HCT116 (cell line): ENCODE results near the gene CELF4. TPM values are rescaled to one million over a fixed set of nuclear protein-coding genes. Genes with fewer than 3 reads are reported as not detected.

ENCODE experiments used
- ATAC-seq: fragments of 200-7000 bp; cut with Tn5 transposase; 2 replicates; pipeline ENCODE4 v1.9.1; 2020; ENCODE audit warnings: mild to moderate bottlenecking, moderate library complexity
- BruUV-seq: library from RNA; stranded (reverse); fragments of 400-500 nt; replicated peaks from 2 replicates; lab custom pipeline; 2021; lab: Mats Ljungman, UMichigan
- CTCF ChIA-PET: fragments of 300-600 bp; sonication (Branson Sonifier 250); formaldehyde crosslinking; loops from one replicate; lab custom pipeline; 2021; ENCODE audit warnings: antibody characterized with exemption; lab: Charles Lee
- POLR2A ChIA-PET: fragments of 300-600, 350-600 bp; sonication (Branson Sonifier 250); formaldehyde crosslinking; loops from one replicate; lab custom pipeline; 2021; ENCODE audit warnings: antibody characterized with exemption; lab: Charles Lee
- RAD21 ChIA-PET, 2 experiments: fragments of 300-600 bp; sonication (Branson Sonifier 250); formaldehyde crosslinking; loops; one replicate each; lab custom pipeline; 2023; ENCODE audit warnings: low total read pairs in 2 of 2; ENCODE audit not compliant: uncharacterized antibody in 2 of 2, unreplicated experiment in 2 of 2, low non-redundant PET in 1 of 2; lab: Charles Lee
- DNase-seq: peaks from one replicate; pipeline ENCODE4 v3.0.0-alpha.2; 2010; ENCODE audit warnings: low read depth, low spot score
- H2AFZ ChIP-seq: fragments of 200-600 bp; shearing (Covaris generic), sonication (generic); 2 replicates; pipeline ENCODE4 v1.6.1; 2017; ENCODE audit warnings: low read depth, mixed run types, mixed read lengths, antibody characterized with exemption, low read length; ENCODE audit not compliant: poor library complexity, severe bottlenecking
- H3K27ac ChIP-seq: 2 replicates; pipeline ENCODE4 v1.5.1; 2012; ENCODE audit warnings: low read depth, low read length
- H3K27me3 ChIP-seq: fragments of 200-600 bp; sonication (generic); 2 replicates; pipeline ENCODE4 v1.6.1; 2016; ENCODE audit warnings: mixed run types, low read length, mixed read lengths; ENCODE audit not compliant: insufficient read depth
- H3K36me3 ChIP-seq, 2 experiments: fragments of 200-500 bp in 1 of 2; fragments of 200-600 bp in 1 of 2; sonication (Bioruptor generic) in 1 of 2; sonication (generic) in 1 of 2; 2 replicates each; pipeline versions ENCODE4 v1.5.1 to v1.6.1; 2014 to 2016; ENCODE audit warnings: low read length in 2 of 2, inconsistent platforms in 1 of 2, mixed read lengths in 1 of 2, mixed run types in 1 of 2; ENCODE audit not compliant: insufficient read depth in 2 of 2, control insufficient read depth in 1 of 2
- H3K4me1 ChIP-seq, 2 experiments: fragments of 200-600 bp in 1 of 2; sonication (generic) in 1 of 2; 2 replicates each; pipeline versions ENCODE4 v1.5.1 to v1.6.1; 2012 to 2017; ENCODE audit warnings: low read length in 2 of 2, inconsistent platforms in 1 of 2, mild to moderate bottlenecking in 1 of 2, mixed read lengths in 1 of 2, mixed run types in 1 of 2, moderate library complexity in 1 of 2; ENCODE audit not compliant: insufficient read depth in 2 of 2, control insufficient read depth in 1 of 2
- H3K4me2 ChIP-seq: fragments of 200-600 bp; sonication (generic); 2 replicates; pipeline ENCODE4 v1.6.1; 2017; ENCODE audit warnings: mixed run types, low read length, mixed read lengths
- H3K4me3 ChIP-seq, 2 experiments: fragments of 200-600 bp in 1 of 2; sonication (generic) in 1 of 2; replicated peaks in 1 of 2; 2 replicates each; pipeline ENCODE4 v1.5.1; 2011 to 2016; ENCODE audit warnings: low read length in 2 of 2, control low read depth in 1 of 2, low read depth in 1 of 2, mild to moderate bottlenecking in 1 of 2, mixed read lengths in 1 of 2, mixed run types in 1 of 2
- H3K79me2 ChIP-seq: fragments of 200-600 bp; sonication (generic); 2 replicates; pipeline ENCODE4 v1.6.1; 2017; ENCODE audit warnings: mild to moderate bottlenecking, mixed run types, low read length, moderate library complexity, mixed read lengths; ENCODE audit not compliant: insufficient read depth
- H3K9ac ChIP-seq: fragments of 200-600 bp; sonication (generic); 2 replicates; pipeline ENCODE4 v1.6.1; 2016; ENCODE audit warnings: low read length, mixed read lengths
- H3K9me2 ChIP-seq: fragments of 200-600 bp; sonication (generic), shearing (Covaris generic); 2 replicates; pipeline ENCODE4 v1.6.1; 2017; ENCODE audit warnings: mixed run types, mild to moderate bottlenecking, moderate library complexity; ENCODE audit not compliant: insufficient read depth
- H3K9me3 ChIP-seq, 2 experiments: fragments of 200-500 bp in 1 of 2; fragments of 200-600 bp in 1 of 2; sonication (Bioruptor generic) in 1 of 2; sonication (generic) in 1 of 2; 2 replicates each; pipeline ENCODE4 v1.6.1; 2014 to 2017; ENCODE audit warnings: low read length in 2 of 2, mixed read lengths in 2 of 2, inconsistent platforms in 1 of 2, low read depth in 1 of 2, mild to moderate bottlenecking in 1 of 2, mixed run types in 1 of 2, moderate library complexity in 1 of 2; ENCODE audit not compliant: control insufficient read depth in 1 of 2, insufficient read depth in 1 of 2
- H4K20me1 ChIP-seq: fragments of 200-600 bp; sonication (generic), shearing (Covaris generic); 2 replicates; pipeline ENCODE4 v1.6.1; 2017; ENCODE audit warnings: mixed run types, mild to moderate bottlenecking, moderate library complexity; ENCODE audit not compliant: insufficient read depth
- CEBPB ChIP-seq: IDR thresholded peaks from 2 replicates; pipeline ENCODE4 v1.6.1; 2012; ENCODE audit warnings: low read depth
- EGR1 ChIP-seq: IDR thresholded peaks from 2 replicates; pipeline ENCODE4 v1.6.1; 2012; ENCODE audit warnings: low read depth
- ELF1 ChIP-seq: IDR thresholded peaks from 2 replicates; pipeline ENCODE4 v1.6.1; 2012; ENCODE audit warnings: low read depth, borderline replicate concordance
- EZH2 ChIP-seq: fragments of 200-600 bp; sonication (generic); IDR thresholded peaks from 2 replicates; pipeline ENCODE4 v1.6.1; 2017; ENCODE audit warnings: antibody characterized with exemption, mixed run types
- EZH2phosphoT487 ChIP-seq: fragments of 200-600 bp; IDR thresholded peaks from 2 replicates; pipeline ENCODE4 v1.6.1; 2018; ENCODE audit warnings: antibody characterized with exemption, borderline replicate concordance
- FOSL1 ChIP-seq: IDR thresholded peaks from 2 replicates; pipeline ENCODE4 v1.6.1; 2012; ENCODE audit warnings: low read depth
- JUND ChIP-seq: IDR thresholded peaks from 2 replicates; pipeline ENCODE4 v1.6.1; 2012
- POLR2A ChIP-seq: IDR thresholded peaks from 2 replicates; pipeline ENCODE4 v1.7.0; 2011; ENCODE audit warnings: borderline replicate concordance; ENCODE audit not compliant: insufficient read depth, insufficient read length; ENCODE audit errors: extremely low read depth
- POLR2AphosphoS5 ChIP-seq: IDR thresholded peaks from 2 replicates; pipeline ENCODE4 v1.6.1; 2011; ENCODE audit warnings: mild to moderate bottlenecking, low read depth, low read length, moderate library complexity
- RAD21 ChIP-seq: IDR thresholded peaks from 2 replicates; pipeline ENCODE4 v1.6.1; 2012; ENCODE audit warnings: low read depth, mild to moderate bottlenecking
- SIN3A ChIP-seq: IDR thresholded peaks from 2 replicates; pipeline ENCODE4 v1.6.1; 2012; ENCODE audit warnings: low read depth
- SP1 ChIP-seq: IDR thresholded peaks from 2 replicates; pipeline ENCODE4 v1.6.1; 2012; ENCODE audit warnings: low read depth
- SRF ChIP-seq: IDR thresholded peaks from 2 replicates; pipeline ENCODE4 v1.6.1; 2012; ENCODE audit warnings: low read depth
- YY1 ChIP-seq: IDR thresholded peaks from 2 replicates; pipeline ENCODE4 v1.6.1; 2011; ENCODE audit warnings: low read length, low read depth, moderate library complexity, mild to moderate bottlenecking; ENCODE audit not compliant: insufficient replicate concordance; ENCODE audit errors: extremely low read depth
- ZBTB33 ChIP-seq: IDR thresholded peaks from 2 replicates; pipeline ENCODE4 v1.6.1; 2011; ENCODE audit warnings: mild to moderate bottlenecking, low read length, moderate library complexity; ENCODE audit not compliant: insufficient replicate concordance; ENCODE audit errors: extremely low read depth
- ZFX ChIP-seq: fragments of 450-650 bp; IDR thresholded peaks from 2 replicates; pipeline ENCODE4 v1.6.1; 2017
- ZNF274 ChIP-seq: fragments of 200-500 bp; sonication (Bioruptor generic); IDR thresholded peaks from 2 replicates; pipeline ENCODE4 v1.6.1; 2014; ENCODE audit warnings: mild to moderate bottlenecking, low read depth, low read length, inconsistent platforms
- intact Hi-C: fragments of 100-400 bp; cut with micrococcal nuclease; formaldehyde crosslinking; loops from 2 replicates; pipeline ENCODE4 v1.10.0; 2022
- total RNA-seq: library from RNA; stranded (reverse); gene quantifications from one replicate; pipeline ENCODE4 v1.2.1, GENCODE V29; 2021; ENCODE audit not compliant: unreplicated experiment

CELF4 gene
- total RNA-seq, 1 experiment from 2014 or later = not detected

DNA sequence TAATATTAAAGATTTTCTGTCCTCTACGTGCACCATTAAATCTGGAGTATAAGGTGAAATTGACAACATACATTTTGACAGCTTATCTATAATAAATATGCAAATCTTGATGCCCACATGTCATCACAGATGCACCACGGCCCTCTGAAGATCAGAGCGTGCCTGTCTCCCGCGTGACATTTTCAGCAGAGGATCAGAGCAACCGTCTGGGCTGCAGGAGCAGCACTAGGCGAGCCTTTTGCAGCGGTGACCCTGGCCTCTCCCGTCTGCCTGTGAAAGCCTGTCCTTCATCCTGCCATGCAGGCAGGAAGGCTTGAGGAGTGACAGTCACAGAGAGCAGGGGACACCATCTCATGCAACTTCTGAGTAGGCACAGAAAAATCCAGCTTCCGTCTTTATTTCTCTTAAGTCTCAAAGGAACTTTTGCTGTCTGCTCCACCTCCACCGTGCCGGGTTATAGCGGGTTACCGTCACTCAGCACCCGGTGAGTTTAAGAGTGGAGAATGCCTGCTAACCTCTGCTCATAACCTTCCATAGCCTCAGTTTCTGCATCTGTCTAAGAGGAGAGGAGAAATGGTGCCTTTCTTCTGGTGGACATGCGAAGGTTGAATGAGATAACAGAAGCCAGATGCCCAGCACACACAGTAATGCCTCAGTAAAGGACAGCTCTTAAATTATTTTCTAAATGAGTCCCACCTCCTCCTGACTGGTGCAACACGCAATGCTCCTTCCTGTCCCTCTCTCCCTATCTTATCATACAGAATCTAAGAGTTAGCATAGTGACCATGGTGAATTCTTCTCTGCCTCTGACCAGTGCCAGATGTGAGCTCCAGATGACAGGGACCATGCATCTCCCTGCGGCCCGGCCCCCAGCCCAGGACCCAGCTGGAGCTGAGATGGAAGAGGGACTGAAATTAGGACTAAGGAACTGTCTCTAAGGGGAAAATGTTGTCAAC is 43.8 kb downstream of the CELF4 start (continued):
- TF ChIP-seq SIN3A = no peak

- no TSS peak for BruUV-seq
- intact Hi-C loops = no loop called here
- Histone ChIP-seq H3K9me2 (no peaks in the 10 kb centered on the region), H3K9ac (no peak overlapping the region), H3K4me3 (no peak overlapping the region), H3K4me1 (no peaks in the 10 kb centered on the region), H3K79me2 (no peaks in the 10 kb centered on the region), H2AFZ (no peak overlapping the region), H3K36me3 (no peaks in the 10 kb centered on the region), H3K9me3 (no peaks in the 10 kb centered on the region), H3K27me3 (peaks cover 38% of the 10 kb centered on the region; the same call in 1 of the 2 replicates), H4K20me1 (no peaks in the 10 kb centered on the region), H3K27ac (no peak overlapping the region), H3K4me2 (no peak overlapping the region)
- ChIA-PET CTCF (no interaction called here), RAD21 (no interaction called here), POLR2A (no interaction called here)
- TF ChIP-seq SP1 = no peak
- no peak for ATAC-seq
- no peak for DNase-seq
Observed at GRCh38 chr18:37520508-37520907, 45.1 kb downstream of the CELF4 start.

DNA sequence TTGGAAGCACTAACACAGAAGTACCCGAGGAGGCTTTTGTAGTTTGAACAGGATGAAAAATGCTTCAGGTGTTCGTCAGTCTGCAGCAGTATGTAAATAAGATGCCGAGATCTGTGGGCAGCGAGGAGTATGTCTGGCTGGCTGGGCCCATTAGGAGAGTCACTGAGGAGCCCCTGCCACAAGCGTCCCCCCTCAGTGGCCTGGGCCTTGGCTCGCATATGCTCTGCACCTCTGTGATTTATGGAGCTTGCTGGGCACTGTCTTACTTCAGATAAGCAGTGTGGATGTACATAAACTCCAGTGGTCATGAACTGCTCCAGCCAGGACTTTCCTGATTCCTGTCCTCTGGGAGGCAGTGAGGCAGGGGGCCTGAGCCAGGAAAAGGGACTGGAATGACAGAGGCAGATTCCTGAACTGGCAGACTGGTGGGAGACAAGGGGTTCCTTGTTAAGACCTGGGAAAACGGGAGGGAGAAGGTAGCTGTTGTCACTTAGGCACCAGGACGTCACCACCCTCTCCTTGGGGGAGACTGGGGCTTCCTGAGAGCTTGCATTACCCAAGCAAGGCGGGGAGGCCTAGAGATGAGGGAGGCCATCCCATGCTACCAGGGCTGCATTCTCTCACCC is 46.0 kb downstream of the CELF4 start:
- no peaks in the 10 kb centered on the region for H3K4me1 ChIP-seq
- RAD21 ChIA-PET = no interaction called here
- no peaks in the 10 kb centered on the region for H3K79me2 ChIP-seq
- peaks cover 43% of the 10 kb centered on the region; the same call in 1 of the 2 replicates for H3K27me3 ChIP-seq
- H3K27ac ChIP-seq = no peak overlapping the region
- H3K36me3 ChIP-seq = no peaks in the 10 kb centered on the region
- intact Hi-C loops = no loop called here
- DNase-seq = no peak
- H3K4me3 ChIP-seq = no peak overlapping the region
- no peak for ATAC-seq
- CTCF ChIA-PET = no interaction called here
- BruUV-seq = no TSS peak
- POLR2A ChIA-PET = no interaction called here
- H3K9me3 ChIP-seq = no peaks in the 10 kb centered on the region
- H4K20me1 ChIP-seq = no peaks in the 10 kb centered on the region
- H3K9ac ChIP-seq = no peak overlapping the region
- H2AFZ ChIP-seq = no peak overlapping the region
- H3K9me2 ChIP-seq = no peaks in the 10 kb centered on the region
- no peak overlapping the region for H3K4me2 ChIP-seq
- no peak for TF ChIP-seq ZNF274
- no peak for TF ChIP-seq FOSL1
- TF ChIP-seq YY1 = no peak
- no peak for TF ChIP-seq SRF
- TF ChIP-seq EGR1 = no peak
- no peak for TF ChIP-seq RAD21
- TF ChIP-seq POLR2AphosphoS5 = no peak
- TF ChIP-seq SP1 = no peak
- TF ChIP-seq POLR2A = no peak
- no peak for TF ChIP-seq JUND
- no peak for TF ChIP-seq ZFX
- TF ChIP-seq ELF1 = no peak
- TF ChIP-seq ZBTB33 = no peak
- no peak for TF ChIP-seq SIN3A
- TF ChIP-seq EZH2 = no peak
- TF ChIP-seq EZH2phosphoT487 = no peak
- no peak for TF ChIP-seq CEBPB
